ENCODE data around the gene NINJ2.

DNA sequence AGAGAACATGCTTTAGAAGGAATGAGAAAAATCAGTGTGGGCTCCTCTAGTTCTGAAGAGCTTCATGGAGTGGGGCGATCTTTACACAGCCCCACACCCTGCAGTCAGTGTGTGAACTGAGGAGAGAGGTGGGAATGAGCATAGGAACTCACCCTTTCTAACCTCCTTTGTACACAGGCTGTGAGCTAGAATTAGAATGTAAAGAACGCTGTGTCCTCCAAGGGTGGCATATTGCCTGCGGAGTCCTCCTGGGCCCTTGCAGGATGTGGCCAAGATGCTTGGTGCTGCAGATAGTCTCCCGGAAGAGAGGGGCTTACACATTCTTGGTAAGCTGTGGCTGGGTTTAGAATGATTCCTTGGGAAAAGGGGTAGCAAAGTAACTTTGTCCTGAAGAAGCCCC, 43.9 kb downstream of the NINJ2 start:
- no peak for TF ChIP-seq CREB1 (IDR thresholded peaks at IDR 0.05; ENCODE audit: low read depth)
- TF ChIP-seq NFIC (IDR thresholded peaks at IDR 0.05) = no peak

Data from Ishikawa (cell line).